Transverse colon (tissue), 4 donors: ENCODE data around the gene RORC.

ENCODE experiments used
- EP300 ChIP-seq: sonication (generic); formaldehyde crosslinking; IDR thresholded peaks from one replicate; pipeline ENCODE4 v1.6.1; 2017; ENCODE audit warnings: antibody characterized with exemption, low read depth
- POLR2A ChIP-seq: fragments of 450-650 bp; IDR thresholded peaks from one replicate; pipeline ENCODE4 v1.6.1; 2016; ENCODE audit warnings: antibody characterized with exemption, mild to moderate bottlenecking, moderate library complexity
- POLR2AphosphoS5 ChIP-seq, 3 donors: sonication (generic); formaldehyde crosslinking; IDR thresholded peaks; one replicate each; pipeline ENCODE4 v1.6.1; 2016; ENCODE audit warnings: antibody characterized with exemption in 3 of 3
- TF ChIP-seq, protein P1 (sequence below), 5 experiments: fragments of 200-600 bp in 3 of 5; fragments of 450-650 bp in 2 of 5; sonication (generic) in 3 of 5; IDR thresholded peaks; 1 replicate in 2 of 5; 2 replicates in 3 of 5; pipeline ENCODE4 v1.5.1; 2016 to 2017; ENCODE audit warnings: antibody characterized with exemption in 5 of 5, inconsistent platforms in 3 of 5, mild to moderate bottlenecking in 2 of 5, moderate library complexity in 1 of 5

DNA sequence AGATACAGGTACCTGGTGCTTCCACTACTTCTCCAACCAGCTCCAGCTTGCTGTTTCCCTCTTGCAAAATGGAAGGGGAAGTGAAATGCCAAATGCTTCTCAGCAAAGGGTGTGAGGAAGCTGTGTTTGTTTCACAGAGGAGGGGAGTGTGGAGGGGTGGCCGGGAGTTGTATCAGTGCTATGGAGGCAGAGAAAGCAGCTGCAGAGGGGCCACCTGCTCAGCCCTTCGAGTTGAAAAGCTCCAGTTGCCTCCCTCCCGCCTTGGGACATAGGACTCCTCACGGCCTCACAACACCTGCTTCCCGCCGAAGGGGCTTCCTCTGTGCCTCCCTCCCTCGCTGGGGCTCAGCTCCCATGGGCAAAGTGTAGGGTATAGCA, 14.3 kb downstream of the RORC start:
- TF ChIP-seq POLR2A: no peak
- TF ChIP-seq, protein P1, sequence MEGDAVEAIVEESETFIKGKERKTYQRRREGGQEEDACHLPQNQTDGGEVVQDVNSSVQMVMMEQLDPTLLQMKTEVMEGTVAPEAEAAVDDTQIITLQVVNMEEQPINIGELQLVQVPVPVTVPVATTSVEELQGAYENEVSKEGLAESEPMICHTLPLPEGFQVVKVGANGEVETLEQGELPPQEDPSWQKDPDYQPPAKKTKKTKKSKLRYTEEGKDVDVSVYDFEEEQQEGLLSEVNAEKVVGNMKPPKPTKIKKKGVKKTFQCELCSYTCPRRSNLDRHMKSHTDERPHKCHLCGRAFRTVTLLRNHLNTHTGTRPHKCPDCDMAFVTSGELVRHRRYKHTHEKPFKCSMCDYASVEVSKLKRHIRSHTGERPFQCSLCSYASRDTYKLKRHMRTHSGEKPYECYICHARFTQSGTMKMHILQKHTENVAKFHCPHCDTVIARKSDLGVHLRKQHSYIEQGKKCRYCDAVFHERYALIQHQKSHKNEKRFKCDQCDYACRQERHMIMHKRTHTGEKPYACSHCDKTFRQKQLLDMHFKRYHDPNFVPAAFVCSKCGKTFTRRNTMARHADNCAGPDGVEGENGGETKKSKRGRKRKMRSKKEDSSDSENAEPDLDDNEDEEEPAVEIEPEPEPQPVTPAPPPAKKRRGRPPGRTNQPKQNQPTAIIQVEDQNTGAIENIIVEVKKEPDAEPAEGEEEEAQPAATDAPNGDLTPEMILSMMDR (IDR thresholded peaks at IDR 0.05): no peak
- no peak for TF ChIP-seq EP300
- no peak for TF ChIP-seq POLR2AphosphoS5 (IDR thresholded peaks at IDR 0.05)
